HepG2 (cell line): ENCODE measurements around the gene GADL1. TPM values are rescaled to one million over a fixed set of nuclear protein-coding genes. Genes with fewer than 3 reads are reported as not detected.

ENCODE experiments used
- ATAC-seq: fragments of 200-7000 bp; cut with Tn5 transposase; 3 replicates; pipeline ENCODE4 v1.9.1; 2020; ENCODE audit warnings: mild to moderate bottlenecking, moderate library complexity
- BruUV-seq: library from RNA; stranded (reverse); fragments of 400-500 nt; replicated peaks from 2 replicates; lab custom pipeline; 2021; lab: Mats Ljungman, UMichigan
- CTCF ChIA-PET: fragments of 300-600 bp; formaldehyde crosslinking; extraction: SDS; loops from one replicate; lab custom pipeline; 2021; ENCODE audit warnings: low total read pairs, inconsistent platforms, low intra/inter-chr PET ratio; lab: Yijun Ruan, JAX
- POLR2A ChIA-PET: fragments of 350-600 bp; sonication (Branson Sonifier 250); formaldehyde crosslinking; loops from one replicate; lab custom pipeline; 2020; ENCODE audit warnings: antibody characterized with exemption, inconsistent platforms; lab: Yijun Ruan, JAX
- DNase-seq: peaks from one replicate; pipeline ENCODE4 v3.0.0-alpha.2; 2015; ENCODE audit warnings: low spot score
- FAIRE-seq: peaks from 3 replicates; lab custom pipeline; 2011; peaks lifted over from hg19 to GRCh38; lab: Jason Lieb, UNC
- H2AFZ ChIP-seq: one replicate; pipeline ENCODE4 v1.6.1; 2011; ENCODE audit warnings: low read length, inconsistent platforms
- H3K27ac ChIP-seq: fragments of 300-600 bp; 3 replicates; pipeline ENCODE4 v1.8.0; 2011; ENCODE audit warnings: mixed run types, mild to moderate bottlenecking, mixed read lengths, low read length, inconsistent platforms; ENCODE audit not compliant: insufficient read depth; ENCODE audit errors: extremely low read length
- H3K27me3 ChIP-seq, 2 experiments: fragments of 200-600 bp in 1 of 2; 2 replicates in 1 of 2; 3 replicates in 1 of 2; pipeline versions ENCODE4 v1.6.0 to v1.8.0; 2011; ENCODE audit warnings: low read length in 2 of 2, mild to moderate bottlenecking in 2 of 2, moderate library complexity in 2 of 2, inconsistent platforms in 1 of 2; ENCODE audit not compliant: insufficient read depth in 2 of 2, control insufficient read depth in 1 of 2
- H3K36me3 ChIP-seq, 2 experiments: fragments of 200-600 bp in 1 of 2; replicated peaks in 1 of 2; 2 replicates in 1 of 2; 3 replicates in 1 of 2; pipeline versions ENCODE4 v1.5.1 to v1.8.0; 2011; ENCODE audit warnings: low read length in 2 of 2, inconsistent platforms in 1 of 2; ENCODE audit not compliant: insufficient read depth in 2 of 2, control insufficient read depth in 1 of 2
- H3K4me1 ChIP-seq: 2 replicates; pipeline ENCODE4 v1.5.1; 2012; ENCODE audit warnings: low read length, inconsistent platforms; ENCODE audit not compliant: insufficient read depth
- H3K4me2 ChIP-seq: 2 replicates; pipeline ENCODE4 v1.6.0; 2011; ENCODE audit warnings: low read depth, low read length, inconsistent platforms
- H3K4me3 ChIP-seq, 3 experiments: fragments of 200-600 bp in 1 of 3; sonication (generic), shearing (Covaris generic) in 1 of 3; replicated peaks in 1 of 3; 2 replicates each; pipeline ENCODE4 v1.5.1; 2011 to 2016; ENCODE audit warnings: low read length in 3 of 3, inconsistent platforms in 2 of 3, low read depth in 2 of 3, mild to moderate bottlenecking in 2 of 3, control low read depth in 1 of 3, mixed read lengths in 1 of 3; ENCODE audit not compliant: insufficient read depth in 1 of 3
- H3K79me2 ChIP-seq: one replicate; pipeline ENCODE4 v1.6.1; 2011; ENCODE audit warnings: low read length, inconsistent platforms; ENCODE audit not compliant: insufficient read depth
- H3K9ac ChIP-seq: 2 replicates; pipeline ENCODE4 v1.6.0; 2011; ENCODE audit warnings: mild to moderate bottlenecking, low read depth, low read length, inconsistent platforms; ENCODE audit not compliant: insufficient read depth
- H3K9me3 ChIP-seq: 2 replicates; pipeline ENCODE4 v1.5.1; 2012; ENCODE audit warnings: mild to moderate bottlenecking, low read length
- H4K20me1 ChIP-seq: 2 replicates; pipeline ENCODE4 v1.6.0; 2011; ENCODE audit warnings: inconsistent platforms, mild to moderate bottlenecking, low read length, moderate library complexity; ENCODE audit not compliant: insufficient read depth
- ARID2 ChIP-seq: sonication (generic); formaldehyde crosslinking; IDR thresholded peaks from 2 replicates; pipeline ENCODE4 v1.8.1; 2022; ENCODE audit warnings: mild to moderate bottlenecking, missing genetic modification reagents, borderline replicate concordance
- FOXK1 ChIP-seq: sonication (generic); formaldehyde crosslinking; IDR thresholded peaks from 2 replicates; pipeline ENCODE4 v1.4.0; 2020; ENCODE audit warnings: low read depth, missing genetic modification reagents, borderline replicate concordance
- MIXL1 ChIP-seq: IDR thresholded peaks from 2 replicates; pipeline ENCODE4 v1.6.1; 2016
- MNT ChIP-seq: fragments of 450-650 bp; IDR thresholded peaks from 2 replicates; pipeline ENCODE4 v1.6.1; 2016
- RXRA ChIP-seq: sonication (generic); formaldehyde crosslinking; IDR thresholded peaks from 2 replicates; pipeline ENCODE4 v1.5.1; 2020; ENCODE audit warnings: missing genetic modification reagents
- TGIF2 ChIP-seq: IDR thresholded peaks from 2 replicates; pipeline ENCODE4 v1.6.1; 2016; ENCODE audit warnings: control low read depth, missing compliant biosample characterization
- THYN1 ChIP-seq: sonication (generic); formaldehyde crosslinking; IDR thresholded peaks from 2 replicates; pipeline ENCODE4 v1.8.1; 2023; ENCODE audit warnings: low read depth, mild to moderate bottlenecking, moderate library complexity, missing genetic modification reagents, borderline replicate concordance
- ZC3H4 ChIP-seq: sonication (generic); formaldehyde crosslinking; IDR thresholded peaks from 2 replicates; pipeline ENCODE4 v1.4.0; 2020; ENCODE audit warnings: missing genetic modification reagents, borderline replicate concordance
- ZNF451 ChIP-seq: sonication (generic); formaldehyde crosslinking; IDR thresholded peaks from 2 replicates; pipeline ENCODE4 v1.5.0; 2020; ENCODE audit warnings: mild to moderate bottlenecking, missing genetic modification reagents
- ZNF547 ChIP-seq: sonication (generic); formaldehyde crosslinking; IDR thresholded peaks from 2 replicates; pipeline ENCODE4 v1.5.1; 2020; ENCODE audit warnings: mild to moderate bottlenecking, missing genetic modification reagents
- ZNF562 ChIP-seq: sonication (generic); formaldehyde crosslinking; IDR thresholded peaks from 2 replicates; pipeline ENCODE4 v1.8.0; 2022; ENCODE audit warnings: missing genetic modification reagents, borderline replicate concordance
- WGBS: methylation state at CpG from one replicate; pipeline ENCODE4 v1.1.6; 2017; ENCODE audit warnings: low lambda C conversion rate; 5-methylcytosine and 5-hydroxymethylcytosine counted together
- in situ Hi-C: cut with HindIII; loops from 2 replicates; pipeline ENCODE4 v1.10.0; 2017; ENCODE audit warnings: low pct_unique_long_range_greater_than_20kb; ENCODE audit not compliant: extremely low pct_ligation_motif_present
- intact Hi-C: fragments of 100-400 bp; cut with micrococcal nuclease; formaldehyde crosslinking; loops from one replicate; pipeline ENCODE4 v1.10.0; 2022; ENCODE audit not compliant: unreplicated experiment
- polyA plus RNA-seq, 8 experiments: library from polyadenylated mRNA; depleted of rRNA in 3 of 8; stranded (reverse) in 7 of 8; unstranded in 1 of 8; fragments of >200 nt; fragmentation: Illumina TruSeq in 4 of 8; extraction: Trizol in 4 of 8; gene quantifications; 2 replicates each; pipeline versions ENCODE4 v1.2.1 to v1.2.3, GENCODE V29; 2011 to 2016; ENCODE audit warnings: low read depth in 4 of 8, missing spikeins in 1 of 8, mixed read lengths in 1 of 8; ENCODE audit not compliant: insufficient read depth in 1 of 8
- total RNA-seq, 5 experiments: library from RNA; depleted of rRNA; stranded (reverse); fragments of >200 nt; fragmentation: Illumina TruSeq; extraction: Trizol; gene quantifications; 2 replicates each; pipeline ENCODE4 v1.2.3, GENCODE V29; 2016; ENCODE audit warnings: low read depth in 1 of 5
- TF ChIP-seq, protein P1 (sequence below): sonication (generic); formaldehyde crosslinking; IDR thresholded peaks from 2 replicates; pipeline ENCODE4 v1.4.0; 2020; ENCODE audit warnings: missing genetic modification reagents

Gene GADL1
- total and polyA plus RNA-seq, 2 of the 13 experiments (the other 11 are each of a cell fraction or from before 2014, with no cell fraction given) = not detected

GRCh38 chr3:30768046-30768445, 126.4 kb downstream of the GADL1 start:
- CTCF ChIA-PET = interaction anchor here (0.8 to 4.1 kb wide), 3 partner anchors 364 to 755 kb away, joined by 3 to 17 read pairs (median 3); no protein-coding TSS in a partner anchor

More at GRCh38 chr3:30768046-30768445, 126.4 kb downstream of the GADL1 start:
- in situ Hi-C loops = loop anchor here (5.0 kb wide), 1 partner anchor 364 kb away; no protein-coding TSS in a partner anchor
- Histone ChIP-seq H3K36me3 (no peaks in the 10 kb centered on the region), H3K4me1 (peaks cover 11% of the 10 kb centered on the region), H2AFZ (no peak overlapping the region), H3K27me3 (peaks cover 2 to 9% of the 10 kb centered on the region in 2 experiments; a peak in 1 of 5 replicates), H3K27ac (no peak overlapping the region), H3K79me2 (no peaks in the 10 kb centered on the region), H3K4me2 (no peak overlapping the region), H3K9ac (no peak overlapping the region), H3K9me3 (no peaks in the 10 kb centered on the region), H3K4me3 (no peak overlapping the region), H4K20me1 (no peaks in the 10 kb centered on the region)
- no peak for ATAC-seq
- DNase-seq = no peak
- BruUV-seq = no TSS peak
- no peak for FAIRE-seq
- POLR2A ChIA-PET = no interaction called here
- WGBS = 0% methylated on average over 1 of the region's 1 CpG
- TF ChIP-seq MNT (no peak), ARID2 (CRISPR knock-in tag) (no peak), ZNF547 (CRISPR knock-in tag) (no peak), ZNF562 (CRISPR knock-in tag) (no peak), RXRA (CRISPR knock-in tag) (no peak), MIXL1 (CRISPR knock-in tag) (no peak), ZC3H4 (CRISPR knock-in tag) (no peak), FOXK1 (CRISPR knock-in tag) (no peak), THYN1 (CRISPR knock-in tag) (no peak), ZNF451 (no peak), TGIF2 (CRISPR knock-in tag) (no peak)
- TF ChIP-seq, protein P1, sequence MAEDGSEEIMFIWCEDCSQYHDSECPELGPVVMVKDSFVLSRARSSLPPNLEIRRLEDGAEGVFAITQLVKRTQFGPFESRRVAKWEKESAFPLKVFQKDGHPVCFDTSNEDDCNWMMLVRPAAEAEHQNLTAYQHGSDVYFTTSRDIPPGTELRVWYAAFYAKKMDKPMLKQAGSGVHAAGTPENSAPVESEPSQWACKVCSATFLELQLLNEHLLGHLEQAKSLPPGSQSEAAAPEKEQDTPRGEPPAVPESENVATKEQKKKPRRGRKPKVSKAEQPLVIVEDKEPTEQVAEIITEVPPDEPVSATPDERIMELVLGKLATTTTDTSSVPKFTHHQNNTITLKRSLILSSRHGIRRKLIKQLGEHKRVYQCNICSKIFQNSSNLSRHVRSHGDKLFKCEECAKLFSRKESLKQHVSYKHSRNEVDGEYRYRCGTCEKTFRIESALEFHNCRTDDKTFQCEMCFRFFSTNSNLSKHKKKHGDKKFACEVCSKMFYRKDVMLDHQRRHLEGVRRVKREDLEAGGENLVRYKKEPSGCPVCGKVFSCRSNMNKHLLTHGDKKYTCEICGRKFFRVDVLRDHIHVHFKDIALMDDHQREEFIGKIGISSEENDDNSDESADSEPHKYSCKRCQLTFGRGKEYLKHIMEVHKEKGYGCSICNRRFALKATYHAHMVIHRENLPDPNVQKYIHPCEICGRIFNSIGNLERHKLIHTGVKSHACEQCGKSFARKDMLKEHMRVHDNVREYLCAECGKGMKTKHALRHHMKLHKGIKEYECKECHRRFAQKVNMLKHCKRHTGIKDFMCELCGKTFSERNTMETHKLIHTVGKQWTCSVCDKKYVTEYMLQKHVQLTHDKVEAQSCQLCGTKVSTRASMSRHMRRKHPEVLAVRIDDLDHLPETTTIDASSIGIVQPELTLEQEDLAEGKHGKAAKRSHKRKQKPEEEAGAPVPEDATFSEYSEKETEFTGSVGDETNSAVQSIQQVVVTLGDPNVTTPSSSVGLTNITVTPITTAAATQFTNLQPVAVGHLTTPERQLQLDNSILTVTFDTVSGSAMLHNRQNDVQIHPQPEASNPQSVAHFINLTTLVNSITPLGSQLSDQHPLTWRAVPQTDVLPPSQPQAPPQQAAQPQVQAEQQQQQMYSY (CRISPR knock-in tag) = no peak
- intact Hi-C loops = loop anchor here (1.0 kb wide), 1 partner anchor 364 kb away; no protein-coding TSS in a partner anchor
